Stimulated activated CD4-positive, alpha-beta T cell treated with anti-CD3 and anti-CD28 coated beads, Interleukin-12 subunit alpha, Interleukin-12 subunit beta, amount 100 ng/mL, for 4 hours (primary cell): ENCODE data around the gene S100G.

ENCODE experiments used
- DNase-seq: peaks from one replicate; pipeline ENCODE4 v3.0.0-alpha.2; 2020

S100G gene

GRCh38 chrX:16651391-16652024 is 1.6 kb downstream of the S100G start:
- no peak for DNase-seq

GRCh38 chrX:16653424-16653823 is 3.5 kb downstream of the S100G start:
- DNase-seq: no peak

- DNase-seq: no peak
These were observed 4.1 kb downstream of the S100G start for GRCh38 chrX:16654093-16654492.

- DNase-seq: no peak
These were observed 8.3 kb downstream of the S100G start for GRCh38 chrX:16658284-16658683.

- DNase-seq: no peak
These were observed 9.4 kb downstream of the S100G start for GRCh38 chrX:16659321-16659720.

GRCh38 chrX:16661495-16661894 is 11.5 kb downstream of the S100G start:
- DNase-seq: no peak

GRCh38 chrX:16662402-16662801 is 12.4 kb downstream of the S100G start:
- no peak for DNase-seq

- no peak for DNase-seq
These were observed 14.1 kb downstream of the S100G start for GRCh38 chrX:16664074-16664473.

GRCh38 chrX:16664626-16665025 is 14.7 kb downstream of the S100G start:
- DNase-seq: no peak

- DNase-seq: no peak
These were observed 15.1 kb downstream of the S100G start for GRCh38 chrX:16665089-16665488.

- no peak for DNase-seq
These were observed 16.6 kb downstream of the S100G start for GRCh38 chrX:16666541-16666940.

GRCh38 chrX:16671005-16671404 is 21.0 kb downstream of the S100G start:
- DNase-seq: peak; percentile 0

GRCh38 chrX:16678689-16679088 is 28.7 kb downstream of the S100G start:
- no peak for DNase-seq

- no peak for DNase-seq
These were observed 33.2 kb downstream of the S100G start for GRCh38 chrX:16683007-16683664.

GRCh38 chrX:16687514-16687913 is 37.6 kb downstream of the S100G start:
- DNase-seq: no peak

GRCh38 chrX:16695079-16695676 is 45.2 kb downstream of the S100G start:
- DNase-seq: peak; percentile 63

- no peak for DNase-seq
These were observed 47.0 kb downstream of the S100G start for GRCh38 chrX:16696956-16697355.

- no peak for DNase-seq
These were observed 49.4 kb downstream of the S100G start for GRCh38 chrX:16699389-16699788.

GRCh38 chrX:16700734-16701133 is 50.8 kb downstream of the S100G start:
- no peak for DNase-seq

GRCh38 chrX:16702700-16703599 is 53.0 kb downstream of the S100G start:
- no peak for DNase-seq
